NB4 (cell line): Measurements from ENCODE around the gene NPTX2.

Source experiments
- POLR2A ChIP-seq: IDR thresholded peaks from 2 replicates; pipeline ENCODE4 v1.6.1; 2011; ENCODE audit warnings: mild to moderate bottlenecking; ENCODE audit not compliant: insufficient read length; ENCODE audit errors: extremely low read depth
- TF ChIP-seq, protein P1 (sequence below): IDR thresholded peaks from one replicate; pipeline ENCODE4 v1.5.1; 2012; ENCODE audit warnings: low read depth, low read length

DNA sequence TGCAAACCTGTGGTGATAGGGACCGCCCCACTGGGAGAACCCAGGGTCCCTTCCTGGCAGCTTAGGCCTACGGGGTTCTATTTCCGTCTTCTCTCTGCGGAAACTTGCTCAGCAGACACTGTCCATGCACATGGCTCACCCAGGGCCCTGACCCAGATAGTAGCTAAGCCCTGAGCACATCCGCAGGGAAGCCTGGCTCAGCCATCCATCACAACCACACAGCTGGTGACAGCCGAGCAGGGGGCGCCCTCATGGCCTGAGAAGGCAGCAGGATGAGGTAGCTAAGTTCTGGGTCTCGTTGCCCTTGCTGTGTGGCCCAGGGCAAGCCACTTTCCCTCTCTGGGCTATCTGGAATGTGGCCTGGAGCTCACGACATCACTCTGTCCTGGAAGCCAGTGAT is 23.3 kb downstream of the NPTX2 start:
- TF ChIP-seq, protein P1, sequence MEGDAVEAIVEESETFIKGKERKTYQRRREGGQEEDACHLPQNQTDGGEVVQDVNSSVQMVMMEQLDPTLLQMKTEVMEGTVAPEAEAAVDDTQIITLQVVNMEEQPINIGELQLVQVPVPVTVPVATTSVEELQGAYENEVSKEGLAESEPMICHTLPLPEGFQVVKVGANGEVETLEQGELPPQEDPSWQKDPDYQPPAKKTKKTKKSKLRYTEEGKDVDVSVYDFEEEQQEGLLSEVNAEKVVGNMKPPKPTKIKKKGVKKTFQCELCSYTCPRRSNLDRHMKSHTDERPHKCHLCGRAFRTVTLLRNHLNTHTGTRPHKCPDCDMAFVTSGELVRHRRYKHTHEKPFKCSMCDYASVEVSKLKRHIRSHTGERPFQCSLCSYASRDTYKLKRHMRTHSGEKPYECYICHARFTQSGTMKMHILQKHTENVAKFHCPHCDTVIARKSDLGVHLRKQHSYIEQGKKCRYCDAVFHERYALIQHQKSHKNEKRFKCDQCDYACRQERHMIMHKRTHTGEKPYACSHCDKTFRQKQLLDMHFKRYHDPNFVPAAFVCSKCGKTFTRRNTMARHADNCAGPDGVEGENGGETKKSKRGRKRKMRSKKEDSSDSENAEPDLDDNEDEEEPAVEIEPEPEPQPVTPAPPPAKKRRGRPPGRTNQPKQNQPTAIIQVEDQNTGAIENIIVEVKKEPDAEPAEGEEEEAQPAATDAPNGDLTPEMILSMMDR: no peak
- TF ChIP-seq POLR2A: no peak
